Subcutaneous adipose tissue (tissue), 4 donors: ENCODE measurements around the gene GRM8. TPM values are rescaled to one million over a fixed set of nuclear protein-coding genes. Genes with fewer than 3 reads are reported as not detected.

Source experiments
- CTCF ChIP-seq: fragments of 450-650 bp; IDR thresholded peaks from one replicate; pipeline ENCODE4 v1.5.1; 2016; ENCODE audit warnings: low read depth, mild to moderate bottlenecking, control low read depth, antibody characterized with exemption, moderate library complexity
- total RNA-seq, 4 donors: library from RNA; depleted of rRNA; stranded (reverse); fragments of >200 nt; gene quantifications; one replicate each; pipeline ENCODE4 v1.1.0, GENCODE V29; 2016

Gene GRM8
- total RNA-seq, 4 donors from 2014 or later = not detected

GRCh38 chr7:126783613-126784012 lies 469.1 kb downstream of the GRM8 start:
- TF ChIP-seq CTCF = no peak

GRCh38 chr7:126780993-126781392 lies 471.7 kb downstream of the GRM8 start:
- no peak for TF ChIP-seq CTCF

DNA sequence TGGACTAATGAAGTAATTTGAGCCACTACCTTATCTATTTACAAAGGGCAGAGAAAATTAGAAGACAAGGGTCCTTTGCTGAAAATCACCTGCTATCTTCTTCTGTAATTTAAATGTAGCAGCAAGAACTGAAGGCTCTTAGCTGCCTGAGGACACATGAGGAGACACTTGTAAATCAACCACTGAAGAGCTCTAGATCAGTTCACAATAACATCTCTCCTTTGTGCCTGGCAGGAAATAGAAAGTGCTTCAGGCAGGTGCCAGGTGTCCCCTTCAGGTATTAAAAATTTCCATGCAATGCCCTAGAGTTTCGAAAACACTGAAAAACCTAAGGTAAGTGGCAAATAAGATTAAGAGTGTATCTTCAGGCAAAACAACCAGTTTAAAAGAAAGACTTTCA lies 474.6 kb downstream of the GRM8 start:
- no peak for TF ChIP-seq CTCF

- no peak for TF ChIP-seq CTCF
Observed at GRCh38 chr7:126776498-126776897, 476.2 kb downstream of the GRM8 start.

- no peak for TF ChIP-seq CTCF
Observed at GRCh38 chr7:126774077-126774476, 478.7 kb downstream of the GRM8 start.

- TF ChIP-seq CTCF = no peak
Observed at GRCh38 chr7:126768836-126769235, 483.9 kb downstream of the GRM8 start.

- TF ChIP-seq CTCF = no peak
Observed at GRCh38 chr7:126760914-126761577, 491.7 kb downstream of the GRM8 start.
